A549 (cell line): ENCODE measurements around the gene NDUFA13. TPM values are rescaled to one million over a fixed set of nuclear protein-coding genes. Genes with fewer than 3 reads are reported as not detected.

Source experiments
- ATAC-seq, 2 experiments: fragments of 200-7000 bp in 1 of 2; fragments of >200 bp in 1 of 2; cut with Nextera tagmentation in 1 of 2; cut with Tn5 transposase in 1 of 2; 3 replicates each; pipeline versions ENCODE4 v1.8.0 to v1.9.1; 2018 to 2020; ENCODE audit warnings: mild to moderate bottlenecking in 1 of 2, moderate library complexity in 1 of 2
- CTCF ChIA-PET: fragments of 300-600 bp; sonication (Branson Sonifier 250); formaldehyde crosslinking; extraction: SDS; loops from one replicate; lab custom pipeline; 2021; ENCODE audit warnings: antibody characterized with exemption, inconsistent platforms; lab: Yijun Ruan, JAX
- POLR2A ChIA-PET: fragments of 350-600 bp; formaldehyde crosslinking; extraction: SDS; loops from one replicate; lab custom pipeline; 2021; ENCODE audit warnings: antibody characterized with exemption, inconsistent platforms; lab: Yijun Ruan, JAX
- DNase-seq, 2 experiments: peaks; one replicate each; pipeline versions ENCODE4 v3.0.0 to v3.0.0-alpha.2; 2011 to 2016; ENCODE audit warnings: low read depth in 1 of 2, low spot score in 1 of 2
- FAIRE-seq: peaks from 2 replicates; lab custom pipeline; 2011; peaks lifted over from hg19 to GRCh38; lab: Jason Lieb, UNC
- H3K27ac ChIP-seq, 2 experiments: fragments of >200 bp; sonication (Bioruptor Twin); formaldehyde crosslinking; 3 replicates each; pipeline ENCODE4 v1.5.1; 2016 to 2017
- H3K4me1 ChIP-seq: fragments of >200 bp; sonication (Bioruptor Twin); formaldehyde crosslinking; 3 replicates; pipeline ENCODE4 v1.6.1; 2016
- H3K4me2 ChIP-seq: fragments of >200 bp; sonication (Bioruptor Twin); formaldehyde crosslinking; 3 replicates; pipeline ENCODE4 v1.6.1; 2016
- H3K4me3 ChIP-seq: fragments of >200 bp; sonication (Bioruptor Twin); formaldehyde crosslinking; 3 replicates; pipeline ENCODE4 v1.5.1; 2016
- H3K9me3 ChIP-seq: fragments of >200 bp; sonication (Bioruptor Twin); formaldehyde crosslinking; 3 replicates; pipeline ENCODE4 v1.6.1; 2016
- ATOH8 ChIP-seq: fragments of 250-450 bp; sonication (Bioruptor Pico); IDR thresholded peaks from 2 replicates; pipeline ENCODE4 v1.5.0; 2020; ENCODE audit warnings: low read depth, mild to moderate bottlenecking, moderate library complexity
- BHLHE40 ChIP-seq: IDR thresholded peaks from 2 replicates; pipeline ENCODE4 v1.6.1; 2012; ENCODE audit warnings: low read depth, low read length, inconsistent platforms
- CTCF ChIP-seq: fragments of >200 bp; sonication (Bioruptor Twin); formaldehyde crosslinking; IDR thresholded peaks from 3 replicates; pipeline ENCODE4 v1.5.1; 2016
- HDAC2 ChIP-seq: fragments of 200-600 bp; sonication (generic); IDR thresholded peaks from 2 replicates; pipeline ENCODE4 v1.6.1; 2016
- HEYL ChIP-seq: fragments of 250-450 bp; sonication (Bioruptor Pico); IDR thresholded peaks from 2 replicates; pipeline ENCODE4 v1.8.0; 2021; ENCODE audit warnings: mild to moderate bottlenecking, moderate library complexity
- HMGXB4 ChIP-seq: fragments of 250-450 bp; sonication (Bioruptor Pico); IDR thresholded peaks from 2 replicates; pipeline ENCODE4 v1.5.0; 2021; ENCODE audit warnings: mild to moderate bottlenecking, moderate library complexity, borderline replicate concordance
- HOXB13 ChIP-seq: fragments of 250-450 bp; sonication (Bioruptor Pico); IDR thresholded peaks from 2 replicates; pipeline ENCODE4 v1.5.0; 2020; ENCODE audit warnings: low read depth, mild to moderate bottlenecking, moderate library complexity
- HOXB5 ChIP-seq: fragments of 250-450 bp; sonication (Bioruptor Pico); IDR thresholded peaks from 2 replicates; pipeline ENCODE4 v1.5.0; 2020; ENCODE audit warnings: mild to moderate bottlenecking, moderate library complexity
- MAX ChIP-seq: IDR thresholded peaks from 2 replicates; pipeline ENCODE4 v1.6.1; 2012
- NPAS2 ChIP-seq: fragments of 250-450 bp; sonication (Bioruptor Pico); IDR thresholded peaks from 2 replicates; pipeline ENCODE4 v1.8.0; 2022; ENCODE audit warnings: mild to moderate bottlenecking, moderate library complexity, borderline replicate concordance
- PBX3 ChIP-seq: IDR thresholded peaks from 2 replicates; pipeline ENCODE4 v1.6.1; 2012
- POLR2AphosphoS2 ChIP-seq: conservative IDR thresholded peaks from 2 replicates; pipeline ENCODE4 v1.6.1; 2012; ENCODE audit warnings: low read length, improper control_type of control experiment, inconsistent platforms
- RAD21 ChIP-seq, 2 experiments: fragments of >200 bp in 1 of 2; sonication (Bioruptor Twin) in 1 of 2; formaldehyde crosslinking in 1 of 2; IDR thresholded peaks in 1 of 2; conservative IDR thresholded peaks in 1 of 2; 2 replicates in 1 of 2; 3 replicates in 1 of 2; pipeline ENCODE4 v1.6.1; 2012 to 2018; ENCODE audit warnings: inconsistent platforms in 1 of 2
- RARB ChIP-seq: fragments of 250-450 bp; sonication (Bioruptor Pico); IDR thresholded peaks from 2 replicates; pipeline ENCODE4 v1.8.0; 2021; ENCODE audit warnings: mild to moderate bottlenecking, moderate library complexity
- REST ChIP-seq: fragments of 200-600 bp; sonication (generic); IDR thresholded peaks from 2 replicates; pipeline ENCODE4 v1.6.1; 2016; ENCODE audit warnings: antibody characterized with exemption, mild to moderate bottlenecking, moderate library complexity
- SMC3 ChIP-seq: fragments of >200 bp; sonication (Bioruptor Twin); formaldehyde crosslinking; IDR thresholded peaks from 3 replicates; pipeline ENCODE4 v1.6.1; 2018; ENCODE audit warnings: inconsistent platforms
- TP53 ChIP-seq: fragments of 250-450 bp; sonication (Bioruptor Pico); IDR thresholded peaks from 2 replicates; pipeline ENCODE4 v1.5.0; 2021; ENCODE audit warnings: mild to moderate bottlenecking, moderate library complexity
- ZFP36 ChIP-seq: fragments of 450-650 bp; IDR thresholded peaks from 2 replicates; pipeline ENCODE4 v1.6.1; 2014; ENCODE audit warnings: borderline replicate concordance; ENCODE audit not compliant: partially characterized antibody
- ZNF302 ChIP-seq: fragments of 250-450 bp; sonication (Bioruptor Pico); IDR thresholded peaks from 2 replicates; pipeline ENCODE4 v1.9.0; 2021; ENCODE audit warnings: inconsistent platforms, mild to moderate bottlenecking, moderate library complexity
- WGBS: methylation state at CpG from one replicate; pipeline ENCODE4 v1.1.6; 2017; ENCODE audit errors: missing lambda C conversion rate; 5-methylcytosine and 5-hydroxymethylcytosine counted together
- polyA plus RNA-seq, 4 experiments: library from polyadenylated mRNA; depleted of rRNA in 3 of 4; stranded (reverse); fragments of >200 nt; fragmentation: RNase III in 1 of 4; extraction: RNeasy Plus Mini Kit Qiagen cat#74134 plus additional on column Dnase treatment in 1 of 4; gene quantifications; 2 replicates in 3 of 4; 3 replicates in 1 of 4; pipeline ENCODE4 v1.2.3, GENCODE V29; 2011 to 2017

NDUFA13 gene
- polyA plus RNA-seq, 2 of the 4 experiments (the other 2 are of a cell fraction) = 197 to 253 TPM

- DNase-seq (no peak), ATAC-seq (no peak), FAIRE-seq (no peak)
- no peaks in the 10 kb centered on the region for H3K4me1 ChIP-seq
- 89% methylated on average over 4 of the region's 4 CpGs for WGBS
- H3K4me2 ChIP-seq = no peak overlapping the region
- H3K9me3 ChIP-seq = no peaks in the 10 kb centered on the region
- POLR2A ChIA-PET = interaction anchor here (0.6 to 0.7 kb wide), 4 partner anchors 15 to 119 kb away, joined by 3 to 4 read pairs (median 4); partner anchors contain the start of genes NDUFA13 and TSSK6
- TF ChIP-seq ATOH8 (CRISPR knock-in tag) (no peak), ZFP36 (peak; percentile 69)
- CTCF ChIA-PET = interaction anchor here (0.6 to 6.4 kb wide), 7 partner anchors 12 to 237 kb away, joined by 3 to 79 read pairs (median 7); partner anchors contain the start of gene GMIP
- no peak overlapping the region for H3K27ac ChIP-seq
- H3K4me3 ChIP-seq = no peak overlapping the region
These were observed 14.9 kb downstream of the NDUFA13 start for GRCh38 chr19:19530889-19531288.

- no peak overlapping the region for H3K4me3 ChIP-seq
- TF ChIP-seq RAD21 (conservative IDR thresholded peaks at IDR 0.05 in 1 of 2, IDR thresholded peaks at IDR 0.05 in 1 of 2) (peak; percentile 71 to 80), TP53 (CRISPR knock-in tag) (no peak), HOXB13 (CRISPR knock-in tag) (no peak), HOXB5 (no peak), HDAC2 (no peak), BHLHE40 (no peak), RARB (CRISPR knock-in tag) (no peak), PBX3 (no peak), ZNF302 (CRISPR knock-in tag) (no peak), SMC3 (peak; percentile 72), NPAS2 (no peak), POLR2AphosphoS2 (no peak), MAX (0 out of 2 replicates have a peak, but pooled peaks have one; percentile 36), HMGXB4 (CRISPR knock-in tag) (no peak), ZFP36 (no peak), CTCF (peak; percentile 68), HEYL (no peak), REST (no peak)
- no peak overlapping the region for H3K4me2 ChIP-seq
- H3K4me1 ChIP-seq = no peaks in the 10 kb centered on the region
- POLR2A ChIA-PET = interaction anchor here (0.9 kb wide), 1 partner anchor 132 kb away, joined by 6 read pairs; no protein-coding TSS in a partner anchor
- FAIRE-seq = no peak
- CTCF ChIA-PET = interaction anchor here (0.6 to 6.4 kb wide), 31 partner anchors 9 to 130 kb away, joined by 3 to 79 read pairs (median 5); partner anchors contain the start of genes GMIP and NDUFA13
- H3K9me3 ChIP-seq = no peaks in the 10 kb centered on the region
- peak; percentile 54 to 84; a peak in 5 of 6 replicates for ATAC-seq
- WGBS = 47% methylated on average over 10 of the region's 48 CpGs
- no peak overlapping the region for H3K27ac ChIP-seq
- DNase-seq = peak; percentile 41 to 53
These were observed 16.2 kb downstream of the NDUFA13 start for GRCh38 chr19:19531951-19532805.
